ENCODE measurements around the gene MANBA. TPM values are rescaled to one million over a fixed set of nuclear protein-coding genes. Genes with fewer than 3 reads are reported as not detected.

MANBA gene
- total and polyA plus RNA-seq, 2 of the 13 experiments (the other 11 are each of a cell fraction or from before 2014, with no cell fraction given) = 11.7 to 33.3 TPM

GRCh38 chr4:102620697-102621497, 139.9 kb downstream of the MANBA start (continued):
- TF ChIP-seq SKIL (CRISPR knock-in tag; IDR thresholded peaks at IDR 0.05; ENCODE audit: borderline replicate concordance) (no peak), ESRRA (CRISPR knock-in tag; IDR thresholded peaks at IDR 0.05; ENCODE audit: low read depth) (no peak), EHMT2 (IDR thresholded peaks at IDR 0.05; ENCODE audit: borderline replicate concordance, low read depth, low read length) (no peak), ZFY (CRISPR knock-in tag; IDR thresholded peaks at IDR 0.05) (0 out of 2 replicates have a peak, but pooled peaks have one; percentile 17), ZNF264 (CRISPR knock-in tag; IDR thresholded peaks at IDR 0.05) (no peak), ZNF317 (CRISPR knock-in tag; IDR thresholded peaks at IDR 0.05) (no peak), HOXA9 (CRISPR knock-in tag; IDR thresholded peaks at IDR 0.05; ENCODE audit: borderline replicate concordance) (no peak), RORA (CRISPR knock-in tag; IDR thresholded peaks at IDR 0.05) (no peak), DZIP1 (CRISPR knock-in tag; IDR thresholded peaks at IDR 0.05) (no peak), KDM6A (CRISPR knock-in tag; IDR thresholded peaks at IDR 0.05; ENCODE audit: low read depth) (peak; percentile 93), ZNF121 (CRISPR knock-in tag; IDR thresholded peaks at IDR 0.05) (no peak), ZBTB40 (IDR thresholded peaks at IDR 0.05) (no peak), ZBTB40 (CRISPR knock-in tag; IDR thresholded peaks at IDR 0.05) (no peak), NFIB (CRISPR knock-in tag; IDR thresholded peaks at IDR 0.05; ENCODE audit: borderline replicate concordance) (no peak)
